Activated naive CD8-positive, alpha-beta T cell treated with anti-CD3 and anti-CD28 coated beads, Interleukin-2, amount 50 U/mL, for 24 hours (primary cell): ENCODE data around the gene FOXP1.

Experiments used
- ATAC-seq: fragments of 150-1000 bp; cut with Tn5 transposase; one replicate; pipeline ENCODE4 v1.10.0; 2021
- DNase-seq: peaks from one replicate; pipeline ENCODE4 v3.0.0; 2021
- H3K27ac Mint-ChIP-seq: one replicate; pipeline ENCODE4 v1.8.0; 2021; ENCODE audit warnings: mild to moderate bottlenecking, mixed read lengths
- H3K27me3 Mint-ChIP-seq: one replicate; pipeline ENCODE4 v1.8.0; 2021; ENCODE audit warnings: mixed read lengths
- H3K36me3 Mint-ChIP-seq: one replicate; pipeline ENCODE4 v1.8.0; 2021; ENCODE audit warnings: low read depth, mixed read lengths
- H3K4me1 Mint-ChIP-seq: one replicate; pipeline ENCODE4 v1.8.0; 2021; ENCODE audit warnings: mixed read lengths
- H3K4me3 Mint-ChIP-seq: one replicate; pipeline ENCODE4 v1.8.0; 2021; ENCODE audit warnings: mild to moderate bottlenecking, moderate library complexity, mixed read lengths
- H3K9me3 Mint-ChIP-seq: one replicate; pipeline ENCODE4 v1.8.0; 2021; ENCODE audit warnings: mixed read lengths

FOXP1 gene

GRCh38 chr3:71129611-71130431 lies 453.7 kb downstream of the FOXP1 start:
- H3K27ac Mint-ChIP-seq: peak overlapping the region; percentile 90
- no peaks in the 10 kb centered on the region for H3K27me3 Mint-ChIP-seq
- peak; percentile 25 for DNase-seq

GRCh38 chr3:71128961-71129360 lies 454.6 kb downstream of the FOXP1 start:
- no peaks in the 10 kb centered on the region for H3K9me3 Mint-ChIP-seq
- H3K4me3 Mint-ChIP-seq: peak overlapping the region; percentile 86
- peak overlapping the region; percentile 90 for H3K27ac Mint-ChIP-seq
- H3K4me1 Mint-ChIP-seq: peaks cover 77% of the 10 kb centered on the region
- H3K27me3 Mint-ChIP-seq: no peaks in the 10 kb centered on the region
- peaks cover 43% of the 10 kb centered on the region for H3K36me3 Mint-ChIP-seq
- ATAC-seq (peak; percentile 8), DNase-seq (peak; percentile 24)

More at GRCh38 chr3:71129611-71130431, 453.7 kb downstream of the FOXP1 start:
- no peak for ATAC-seq
- peak overlapping the region; percentile 86 for H3K4me3 Mint-ChIP-seq
- H3K4me1 Mint-ChIP-seq: peaks cover 80% of the 10 kb centered on the region
- H3K36me3 Mint-ChIP-seq: peaks cover 43% of the 10 kb centered on the region
- H3K9me3 Mint-ChIP-seq: no peaks in the 10 kb centered on the region

GRCh38 chr3:71127844-71128243 lies 455.7 kb downstream of the FOXP1 start:
- no peak for DNase-seq
- Mint-ChIP-seq H3K36me3 (peaks cover 38% of the 10 kb centered on the region), H3K9me3 (no peaks in the 10 kb centered on the region), H3K27me3 (no peaks in the 10 kb centered on the region), H3K27ac (peak overlapping the region; percentile 90), H3K4me1 (peaks cover 75% of the 10 kb centered on the region), H3K4me3 (peak overlapping the region; percentile 86)
- ATAC-seq: no peak

GRCh38 chr3:71127052-71127831 lies 456.3 kb downstream of the FOXP1 start:
- H3K27ac Mint-ChIP-seq: peak overlapping the region; percentile 90
- ATAC-seq (peak; percentile 76), DNase-seq (no peak)
- H3K4me1 Mint-ChIP-seq: peaks cover 75% of the 10 kb centered on the region
- H3K36me3 Mint-ChIP-seq: peaks cover 37% of the 10 kb centered on the region
- no peaks in the 10 kb centered on the region for H3K9me3 Mint-ChIP-seq
- H3K27me3 Mint-ChIP-seq: no peaks in the 10 kb centered on the region
- H3K4me3 Mint-ChIP-seq: peak overlapping the region; percentile 86

- H3K27ac Mint-ChIP-seq: peak overlapping the region; percentile 89
- no peaks in the 10 kb centered on the region for H3K9me3 Mint-ChIP-seq
- peak overlapping the region; percentile 59 for H3K4me3 Mint-ChIP-seq
- H3K36me3 Mint-ChIP-seq: peaks cover 44% of the 10 kb centered on the region
- H3K4me1 Mint-ChIP-seq: peaks cover 75% of the 10 kb centered on the region
- DNase-seq (no peak), ATAC-seq (no peak)
- no peaks in the 10 kb centered on the region for H3K27me3 Mint-ChIP-seq
Measured at GRCh38 chr3:71125738-71126137, 457.8 kb downstream of the FOXP1 start.

- no peak for DNase-seq
- peaks cover 87% of the 10 kb centered on the region for H3K4me1 Mint-ChIP-seq
Measured at GRCh38 chr3:71124048-71124447, 459.5 kb downstream of the FOXP1 start.

GRCh38 chr3:71122641-71123040 lies 460.9 kb downstream of the FOXP1 start:
- H3K4me1 Mint-ChIP-seq: peaks cover 88% of the 10 kb centered on the region

More at GRCh38 chr3:71124048-71124447, 459.5 kb downstream of the FOXP1 start:
- no peak for ATAC-seq
- Mint-ChIP-seq H3K27me3 (no peaks in the 10 kb centered on the region), H3K4me3 (no peak overlapping the region), H3K27ac (no peak overlapping the region), H3K9me3 (no peaks in the 10 kb centered on the region), H3K36me3 (peaks cover 47% of the 10 kb centered on the region)

GRCh38 chr3:71121429-71122167 lies 461.9 kb downstream of the FOXP1 start:
- H3K4me3 Mint-ChIP-seq: peak overlapping the region; percentile 21
- H3K36me3 Mint-ChIP-seq: peaks cover 58% of the 10 kb centered on the region
- H3K27me3 Mint-ChIP-seq: no peaks in the 10 kb centered on the region
- ATAC-seq: peak; percentile 42
- H3K9me3 Mint-ChIP-seq: no peaks in the 10 kb centered on the region
- H3K27ac Mint-ChIP-seq: peak overlapping the region; percentile 81
- peaks cover 89% of the 10 kb centered on the region for H3K4me1 Mint-ChIP-seq
- no peak for DNase-seq

More at GRCh38 chr3:71122641-71123040, 460.9 kb downstream of the FOXP1 start:
- Mint-ChIP-seq H3K36me3 (peaks cover 55% of the 10 kb centered on the region), H3K9me3 (no peaks in the 10 kb centered on the region), H3K4me3 (no peak overlapping the region), H3K27ac (peak overlapping the region; percentile 81), H3K27me3 (no peaks in the 10 kb centered on the region)
- ATAC-seq: no peak
- no peak for DNase-seq

- ATAC-seq (no peak), DNase-seq (no peak)
- Mint-ChIP-seq H3K4me3 (no peak overlapping the region), H3K27ac (peak overlapping the region; percentile 80), H3K4me1 (peaks cover 87% of the 10 kb centered on the region), H3K36me3 (peaks cover 57% of the 10 kb centered on the region), H3K9me3 (no peaks in the 10 kb centered on the region), H3K27me3 (no peaks in the 10 kb centered on the region)
Measured at GRCh38 chr3:71120012-71120411, 463.5 kb downstream of the FOXP1 start.

GRCh38 chr3:71119171-71119570 lies 464.4 kb downstream of the FOXP1 start:
- peak overlapping the region; percentile 80 for H3K27ac Mint-ChIP-seq
- H3K36me3 Mint-ChIP-seq: peaks cover 60% of the 10 kb centered on the region
- ATAC-seq: no peak
- H3K4me1 Mint-ChIP-seq: peaks cover 89% of the 10 kb centered on the region
- H3K27me3 Mint-ChIP-seq: no peaks in the 10 kb centered on the region
- no peak overlapping the region for H3K4me3 Mint-ChIP-seq
- H3K9me3 Mint-ChIP-seq: no peaks in the 10 kb centered on the region
- no peak for DNase-seq

- ATAC-seq (no peak), DNase-seq (no peak)
- Mint-ChIP-seq H3K27me3 (no peaks in the 10 kb centered on the region), H3K4me3 (no peak overlapping the region), H3K4me1 (peaks cover 91% of the 10 kb centered on the region), H3K27ac (peak overlapping the region; percentile 93), H3K9me3 (no peaks in the 10 kb centered on the region), H3K36me3 (peaks cover 60% of the 10 kb centered on the region)
Measured at GRCh38 chr3:71118436-71118835, 465.1 kb downstream of the FOXP1 start.

- peak; percentile 78 for ATAC-seq
- Mint-ChIP-seq H3K36me3 (peaks cover 64% of the 10 kb centered on the region), H3K27ac (peak overlapping the region; percentile 93), H3K27me3 (no peaks in the 10 kb centered on the region), H3K4me1 (peaks cover 91% of the 10 kb centered on the region), H3K4me3 (peak overlapping the region; percentile 25), H3K9me3 (no peaks in the 10 kb centered on the region)
- DNase-seq: no peak
Measured at GRCh38 chr3:71117572-71118247, 465.8 kb downstream of the FOXP1 start.

GRCh38 chr3:71114610-71115009 lies 468.9 kb downstream of the FOXP1 start:
- Mint-ChIP-seq H3K27me3 (no peaks in the 10 kb centered on the region), H3K27ac (peak overlapping the region; percentile 71), H3K36me3 (peaks cover 79% of the 10 kb centered on the region), H3K4me1 (peaks cover 91% of the 10 kb centered on the region), H3K9me3 (no peaks in the 10 kb centered on the region), H3K4me3 (no peak overlapping the region)
- no peak for DNase-seq
- no peak for ATAC-seq

- no peak overlapping the region for H3K4me3 Mint-ChIP-seq
Measured at GRCh38 chr3:71112576-71112975, 471.0 kb downstream of the FOXP1 start.

More at GRCh38 chr3:71112576-71112975, 471.0 kb downstream of the FOXP1 start:
- ATAC-seq (no peak), DNase-seq (no peak)
- Mint-ChIP-seq H3K36me3 (peaks cover 79% of the 10 kb centered on the region), H3K27ac (peak overlapping the region; percentile 75), H3K27me3 (no peaks in the 10 kb centered on the region), H3K9me3 (no peaks in the 10 kb centered on the region), H3K4me1 (peaks cover 93% of the 10 kb centered on the region)
